Nephron progenitor cell (in vitro differentiated cells): ENCODE results near the gene MAST4.
A peak's percentile ranks its signal among the peaks of the same experiment; 100 is the strongest.

Source experiments
- DNase-seq: peaks from one replicate; pipeline ENCODE4 v3.0.0; 2021
- H3K27ac Mint-ChIP-seq: 2 replicates; pipeline ENCODE4 v1.8.0; 2021; ENCODE audit warnings: mild to moderate bottlenecking, moderate library complexity, mixed read lengths
- H3K27me3 Mint-ChIP-seq: 2 replicates; pipeline ENCODE4 v1.8.0; 2021; ENCODE audit warnings: mild to moderate bottlenecking, low read depth, mixed read lengths; ENCODE audit not compliant: poor library complexity
- H3K36me3 Mint-ChIP-seq: 2 replicates; pipeline ENCODE4 v1.8.0; 2021; ENCODE audit warnings: low read depth, mixed read lengths
- H3K4me1 Mint-ChIP-seq: 2 replicates; pipeline ENCODE4 v1.8.0; 2021; ENCODE audit warnings: mixed read lengths
- H3K4me3 Mint-ChIP-seq: 2 replicates; pipeline ENCODE4 v1.8.0; 2021; ENCODE audit warnings: mild to moderate bottlenecking, moderate library complexity, mixed read lengths
- H3K9me3 Mint-ChIP-seq: 2 replicates; pipeline ENCODE4 v1.8.0; 2021; ENCODE audit warnings: mild to moderate bottlenecking, moderate library complexity, mixed read lengths
- TF ChIP-seq, protein P1 (sequence below): fragments of 200-600 bp; sonication (generic); IDR thresholded peaks from 2 replicates; pipeline ENCODE4 v1.5.0; 2021; ENCODE audit warnings: antibody characterized with exemption

MAST4 gene

DNA sequence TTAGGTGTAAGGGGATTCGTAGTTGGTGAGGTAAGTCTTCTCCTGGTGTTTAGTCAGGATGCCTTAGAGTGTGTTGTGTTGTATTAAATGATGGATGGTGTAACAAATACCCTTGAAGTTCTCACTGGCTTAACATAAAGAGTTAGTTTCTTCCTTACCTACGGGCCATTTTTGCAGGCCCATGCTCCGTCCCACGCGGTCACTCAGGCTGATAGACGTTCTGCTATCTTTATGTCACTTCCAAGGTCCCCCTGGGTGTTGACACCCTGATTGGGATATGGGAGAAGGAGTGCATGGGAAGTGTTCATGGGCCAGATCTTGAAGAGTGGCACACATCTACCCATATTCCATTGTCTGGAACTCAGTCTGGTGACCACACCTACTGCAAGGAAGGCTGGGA, 214.0 kb downstream of the MAST4 start:
- Mint-ChIP-seq H3K36me3 (no peaks in the 10 kb centered on the region), H3K4me3 (no peak overlapping the region), H3K9me3 (no peaks in the 10 kb centered on the region), H3K27ac (no peak overlapping the region), H3K27me3 (peaks cover 6% of the 10 kb centered on the region), H3K4me1 (peaks cover 53% of the 10 kb centered on the region)
- no peak for DNase-seq
- TF ChIP-seq, protein P1, sequence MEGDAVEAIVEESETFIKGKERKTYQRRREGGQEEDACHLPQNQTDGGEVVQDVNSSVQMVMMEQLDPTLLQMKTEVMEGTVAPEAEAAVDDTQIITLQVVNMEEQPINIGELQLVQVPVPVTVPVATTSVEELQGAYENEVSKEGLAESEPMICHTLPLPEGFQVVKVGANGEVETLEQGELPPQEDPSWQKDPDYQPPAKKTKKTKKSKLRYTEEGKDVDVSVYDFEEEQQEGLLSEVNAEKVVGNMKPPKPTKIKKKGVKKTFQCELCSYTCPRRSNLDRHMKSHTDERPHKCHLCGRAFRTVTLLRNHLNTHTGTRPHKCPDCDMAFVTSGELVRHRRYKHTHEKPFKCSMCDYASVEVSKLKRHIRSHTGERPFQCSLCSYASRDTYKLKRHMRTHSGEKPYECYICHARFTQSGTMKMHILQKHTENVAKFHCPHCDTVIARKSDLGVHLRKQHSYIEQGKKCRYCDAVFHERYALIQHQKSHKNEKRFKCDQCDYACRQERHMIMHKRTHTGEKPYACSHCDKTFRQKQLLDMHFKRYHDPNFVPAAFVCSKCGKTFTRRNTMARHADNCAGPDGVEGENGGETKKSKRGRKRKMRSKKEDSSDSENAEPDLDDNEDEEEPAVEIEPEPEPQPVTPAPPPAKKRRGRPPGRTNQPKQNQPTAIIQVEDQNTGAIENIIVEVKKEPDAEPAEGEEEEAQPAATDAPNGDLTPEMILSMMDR, result no peak

DNA sequence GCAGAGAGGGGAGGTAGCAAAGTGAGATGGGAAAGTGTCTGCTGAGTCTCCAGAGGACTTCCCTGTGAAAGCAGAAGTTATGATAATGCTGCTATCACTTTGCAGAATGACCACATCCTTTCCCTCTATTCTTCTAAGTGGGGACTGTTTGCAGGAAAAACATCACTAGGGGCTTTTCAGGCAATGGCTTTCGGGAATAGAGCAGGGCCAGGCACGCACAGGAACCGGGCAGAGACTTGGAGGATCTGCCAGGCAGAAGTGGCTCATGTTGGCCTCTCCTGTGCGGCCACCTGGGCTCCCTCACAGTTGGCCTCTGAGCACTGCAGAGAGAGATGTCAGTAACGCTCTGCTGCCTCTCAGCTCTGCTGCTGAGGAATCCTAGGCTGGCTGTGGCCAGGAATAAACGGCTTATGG, 214.7 kb downstream of the MAST4 start:
- Mint-ChIP-seq H3K36me3 (no peaks in the 10 kb centered on the region), H3K4me1 (peaks cover 48% of the 10 kb centered on the region), H3K27me3 (peaks cover 10% of the 10 kb centered on the region), H3K9me3 (no peaks in the 10 kb centered on the region), H3K27ac (no peak overlapping the region), H3K4me3 (no peak overlapping the region)
- no peak for DNase-seq
- TF ChIP-seq, protein P1, result no peak

DNA sequence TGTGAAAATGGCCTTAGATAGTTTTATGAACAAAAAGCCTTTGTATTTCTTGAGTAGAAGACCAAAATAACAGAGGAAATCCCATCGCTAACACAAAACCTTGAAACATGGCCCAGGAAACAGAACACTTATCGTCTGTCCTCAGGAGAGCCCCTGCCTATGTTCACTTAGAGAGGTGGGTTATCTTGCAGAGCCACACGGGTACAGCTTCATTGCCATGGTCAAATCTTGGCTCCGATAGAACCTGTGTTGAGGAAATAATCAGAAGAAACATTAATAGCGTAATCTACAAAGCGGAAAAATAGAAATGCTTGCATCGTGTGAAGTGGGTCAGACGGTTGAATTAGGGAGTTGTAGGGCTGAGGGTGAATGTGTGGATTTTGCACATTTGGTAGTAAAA, 216.1 kb downstream of the MAST4 start:
- Mint-ChIP-seq H3K27ac (no peak overlapping the region), H3K36me3 (no peaks in the 10 kb centered on the region), H3K9me3 (no peaks in the 10 kb centered on the region), H3K4me1 (peaks cover 37% of the 10 kb centered on the region), H3K4me3 (no peak overlapping the region), H3K27me3 (peaks cover 11% of the 10 kb centered on the region)
- TF ChIP-seq, protein P1, result no peak
- DNase-seq, result no peak

DNA sequence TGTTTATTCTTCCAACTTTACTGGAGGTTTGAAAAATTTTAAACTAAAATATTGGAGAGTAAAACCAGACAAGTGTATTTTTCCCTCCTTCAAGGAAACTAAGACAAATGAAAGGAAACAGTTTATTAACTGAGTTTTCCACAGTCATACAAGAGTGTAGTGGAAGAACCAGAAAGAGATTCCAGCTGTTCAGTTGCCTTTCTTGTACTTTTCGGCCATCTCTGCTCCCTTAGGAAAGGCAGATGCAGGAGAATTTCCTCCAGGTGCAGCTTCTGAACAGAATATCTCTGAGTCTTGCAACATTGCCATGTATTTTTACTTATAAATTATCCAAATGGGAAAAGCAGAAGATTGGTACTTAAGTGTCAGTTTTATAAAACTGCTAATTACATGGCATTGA, 217.1 kb downstream of the MAST4 start:
- peaks cover 11% of the 10 kb centered on the region for H3K27me3 Mint-ChIP-seq
- H3K9me3 Mint-ChIP-seq, result no peaks in the 10 kb centered on the region
- TF ChIP-seq, protein P1, result no peak
- no peak overlapping the region for H3K4me3 Mint-ChIP-seq
- peaks cover 30% of the 10 kb centered on the region for H3K4me1 Mint-ChIP-seq
- H3K36me3 Mint-ChIP-seq, result no peaks in the 10 kb centered on the region
- no peak overlapping the region for H3K27ac Mint-ChIP-seq
- DNase-seq, result no peak

DNA sequence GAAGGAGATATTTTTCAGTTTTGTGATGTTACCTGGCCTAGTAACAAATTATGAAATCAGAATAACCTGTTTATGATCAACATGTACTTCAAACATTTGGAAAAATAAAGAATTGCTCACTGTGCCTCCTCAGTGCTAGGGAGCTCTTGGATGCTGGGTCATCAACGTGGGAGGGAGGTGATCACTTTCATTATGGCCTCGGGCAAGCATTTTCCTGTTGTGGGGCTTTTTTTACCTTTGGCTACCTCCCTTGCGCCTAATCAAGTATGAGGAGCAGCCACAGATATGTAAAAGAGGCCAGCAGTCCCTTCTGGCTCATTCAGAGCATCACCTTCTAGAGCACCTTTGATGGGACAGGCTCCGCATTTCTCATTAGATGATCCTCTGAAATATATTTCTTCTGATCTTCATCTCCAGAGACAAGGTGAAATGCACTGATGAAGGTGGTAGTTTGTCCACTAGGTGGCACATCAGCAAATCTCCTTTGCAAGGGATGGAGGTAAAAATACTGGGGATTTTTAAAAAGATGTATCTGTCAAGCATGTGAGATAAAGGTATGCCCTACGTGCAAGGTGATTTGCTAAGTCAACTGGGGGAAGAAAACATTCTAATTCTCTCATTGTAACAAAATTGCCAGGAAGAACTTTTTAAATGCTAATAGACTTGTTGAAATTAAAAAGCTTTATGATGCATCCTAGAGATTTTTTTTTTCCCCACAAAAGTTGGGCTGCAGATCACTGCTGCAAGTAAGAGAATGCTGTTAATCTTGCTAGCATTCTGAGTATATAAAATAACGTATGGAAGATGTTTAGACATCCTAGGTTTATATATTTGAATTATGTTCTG, 218.2 kb downstream of the MAST4 start:
- Mint-ChIP-seq H3K9me3 (no peaks in the 10 kb centered on the region), H3K27me3 (peaks cover 11% of the 10 kb centered on the region), H3K27ac (no peak overlapping the region), H3K4me3 (no peak overlapping the region), H3K36me3 (no peaks in the 10 kb centered on the region), H3K4me1 (peaks cover 30% of the 10 kb centered on the region)
- peak; percentile 36 for DNase-seq
- TF ChIP-seq, protein P1, result peak; percentile 75
